HepG2 (cell line): ENCODE results near the gene WDR59. TPM values are rescaled to one million over a fixed set of nuclear protein-coding genes. Genes with fewer than 3 reads are reported as not detected.

Experiments used
- ARID5B ChIP-seq: IDR thresholded peaks from 2 replicates; pipeline ENCODE4 v1.4.0; 2020; ENCODE audit warnings: mild to moderate bottlenecking, missing genetic modification reagents
- HHEX ChIP-seq: IDR thresholded peaks from 2 replicates; pipeline ENCODE4 v1.6.1; 2016; ENCODE audit warnings: control low read depth
- NONO ChIP-seq, 2 experiments: fragments of 450-650 bp in 1 of 2; sonication (generic) in 1 of 2; formaldehyde crosslinking in 1 of 2; IDR thresholded peaks in 1 of 2; conservative IDR thresholded peaks in 1 of 2; 2 replicates each; pipeline versions ENCODE4 v1.6.1 to v1.8.0; 2017 to 2022; ENCODE audit warnings: mild to moderate bottlenecking in 1 of 2, missing genetic modification reagents in 1 of 2, moderate library complexity in 1 of 2
- POGZ ChIP-seq: sonication (generic); formaldehyde crosslinking; IDR thresholded peaks from 2 replicates; pipeline ENCODE4 v1.4.0; 2020; ENCODE audit warnings: mild to moderate bottlenecking, missing genetic modification reagents
- RBM39 ChIP-seq: fragments of 200-400 bp; formaldehyde crosslinking; IDR thresholded peaks from one replicate; pipeline ENCODE4 v1.6.1; 2018; ENCODE audit warnings: antibody characterized with exemption, mild to moderate bottlenecking, low read depth, low read length; ENCODE audit not compliant: poor library complexity, severe bottlenecking
- REST ChIP-seq, 2 experiments: IDR thresholded peaks; 2 replicates each; pipeline ENCODE4 v1.6.1; 2011 to 2012; ENCODE audit warnings: low read length in 2 of 2, borderline replicate concordance in 1 of 2, low read depth in 1 of 2, mild to moderate bottlenecking in 1 of 2, moderate library complexity in 1 of 2
- SCMH1 ChIP-seq: sonication (generic); formaldehyde crosslinking; IDR thresholded peaks from 2 replicates; pipeline ENCODE4 v1.9.0; 2021; ENCODE audit warnings: missing genetic modification reagents, mild to moderate bottlenecking, borderline replicate concordance
- SMAD1 ChIP-seq: sonication (generic); formaldehyde crosslinking; IDR thresholded peaks from 2 replicates; pipeline ENCODE4 v1.4.0; 2020; ENCODE audit warnings: missing genetic modification reagents, low read depth, mild to moderate bottlenecking, borderline replicate concordance
- SMC3 ChIP-seq: IDR thresholded peaks from 2 replicates; pipeline ENCODE4 v1.6.1; 2011; ENCODE audit warnings: low read length, improper control_type of control experiment
- ZBED4 ChIP-seq: sonication (generic); formaldehyde crosslinking; IDR thresholded peaks from 2 replicates; pipeline ENCODE4 v1.4.0; 2020; ENCODE audit warnings: missing genetic modification reagents, borderline replicate concordance
- ZBTB39 ChIP-seq: sonication (generic); formaldehyde crosslinking; IDR thresholded peaks from 2 replicates; pipeline ENCODE4 v1.5.0; 2020; ENCODE audit warnings: missing genetic modification reagents
- ZNF563 ChIP-seq: sonication (generic); formaldehyde crosslinking; IDR thresholded peaks from 2 replicates; pipeline ENCODE4 v1.8.0; 2022; ENCODE audit warnings: mild to moderate bottlenecking, moderate library complexity, missing genetic modification reagents
- ZNF7 ChIP-seq: IDR thresholded peaks from 2 replicates; pipeline ENCODE4 v1.6.1; 2016; ENCODE audit warnings: missing biosample characterization, missing genetic modification reagents
- ZSCAN21 ChIP-seq: sonication (generic); formaldehyde crosslinking; IDR thresholded peaks from 2 replicates; pipeline ENCODE4 v1.8.0; 2022; ENCODE audit warnings: mild to moderate bottlenecking, missing genetic modification reagents, moderate library complexity, borderline replicate concordance
- ZSCAN22 ChIP-seq: sonication (generic); formaldehyde crosslinking; IDR thresholded peaks from 2 replicates; pipeline ENCODE4 v1.4.0; 2020; ENCODE audit warnings: mild to moderate bottlenecking, missing genetic modification reagents
- polyA plus RNA-seq, 8 experiments: library from polyadenylated mRNA; depleted of rRNA in 3 of 8; stranded (reverse) in 7 of 8; unstranded in 1 of 8; fragments of >200 nt; fragmentation: Illumina TruSeq in 4 of 8; extraction: Trizol in 4 of 8; gene quantifications; 2 replicates each; pipeline versions ENCODE4 v1.2.1 to v1.2.3, GENCODE V29; 2011 to 2016; ENCODE audit warnings: low read depth in 4 of 8, missing spikeins in 1 of 8, mixed read lengths in 1 of 8; ENCODE audit not compliant: insufficient read depth in 1 of 8
- total RNA-seq, 5 experiments: library from RNA; depleted of rRNA; stranded (reverse); fragments of >200 nt; fragmentation: Illumina TruSeq; extraction: Trizol; gene quantifications; 2 replicates each; pipeline ENCODE4 v1.2.3, GENCODE V29; 2016; ENCODE audit warnings: low read depth in 1 of 5

Gene WDR59
- total and polyA plus RNA-seq, 2 of the 13 experiments (the other 11 are each of a cell fraction or from before 2014, with no cell fraction given): 65.2 to 306 TPM

- TF ChIP-seq ZNF563: no peak
- TF ChIP-seq SMC3: peak; percentile 87
- no peak for TF ChIP-seq NONO (IDR thresholded peaks at IDR 0.05)
- no peak for TF ChIP-seq NONO (CRISPR knock-in tag; conservative IDR thresholded peaks at IDR 0.05)
- no peak for TF ChIP-seq ZSCAN21 (CRISPR knock-in tag)
- no peak for TF ChIP-seq SMAD1 (CRISPR knock-in tag)
- TF ChIP-seq HHEX (CRISPR knock-in tag): no peak
- no peak for TF ChIP-seq SCMH1
- TF ChIP-seq ARID5B (CRISPR knock-in tag): peak; percentile 20; the same call in 1 of the 2 replicates
- no peak for TF ChIP-seq RBM39
- no peak for TF ChIP-seq ZBTB39 (CRISPR knock-in tag)
- no peak for TF ChIP-seq ZNF7
- no peak for TF ChIP-seq ZBED4 (CRISPR knock-in tag)
- TF ChIP-seq ZSCAN22 (CRISPR knock-in tag): no peak
- TF ChIP-seq POGZ (CRISPR knock-in tag): no peak
- TF ChIP-seq REST (IDR thresholded peaks at IDR 0.05; ENCODE audit: borderline replicate concordance in 1 of 2, low read depth in 1 of 2, low read length in 2 of 2): no peak
These were observed 122.1 kb downstream of the WDR59 start (continued) for GRCh38 chr16:74862743-74863244.
